ENCODE measurements around the gene ARL15.

DNA sequence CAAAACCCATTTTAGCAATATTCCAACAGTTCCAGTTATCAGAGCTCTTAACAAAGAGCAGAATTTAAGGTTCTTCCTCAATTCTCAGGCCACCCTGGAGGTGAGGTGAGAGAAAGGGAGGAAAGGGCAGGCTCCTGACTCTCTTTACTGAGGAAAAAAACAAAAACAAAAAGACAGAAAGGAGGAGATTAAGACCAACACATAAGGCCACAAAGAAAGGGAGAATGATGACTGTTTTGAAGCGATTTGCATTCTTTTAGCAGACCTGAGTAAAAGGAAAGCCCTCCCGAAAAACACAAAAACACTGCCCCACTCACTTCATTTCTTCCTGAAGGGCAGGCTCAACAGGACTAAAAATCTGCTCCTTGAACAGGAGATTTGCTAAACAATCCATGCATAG lies 300.5 kb downstream of the ARL15 start:
- TF ChIP-seq, protein P1, sequence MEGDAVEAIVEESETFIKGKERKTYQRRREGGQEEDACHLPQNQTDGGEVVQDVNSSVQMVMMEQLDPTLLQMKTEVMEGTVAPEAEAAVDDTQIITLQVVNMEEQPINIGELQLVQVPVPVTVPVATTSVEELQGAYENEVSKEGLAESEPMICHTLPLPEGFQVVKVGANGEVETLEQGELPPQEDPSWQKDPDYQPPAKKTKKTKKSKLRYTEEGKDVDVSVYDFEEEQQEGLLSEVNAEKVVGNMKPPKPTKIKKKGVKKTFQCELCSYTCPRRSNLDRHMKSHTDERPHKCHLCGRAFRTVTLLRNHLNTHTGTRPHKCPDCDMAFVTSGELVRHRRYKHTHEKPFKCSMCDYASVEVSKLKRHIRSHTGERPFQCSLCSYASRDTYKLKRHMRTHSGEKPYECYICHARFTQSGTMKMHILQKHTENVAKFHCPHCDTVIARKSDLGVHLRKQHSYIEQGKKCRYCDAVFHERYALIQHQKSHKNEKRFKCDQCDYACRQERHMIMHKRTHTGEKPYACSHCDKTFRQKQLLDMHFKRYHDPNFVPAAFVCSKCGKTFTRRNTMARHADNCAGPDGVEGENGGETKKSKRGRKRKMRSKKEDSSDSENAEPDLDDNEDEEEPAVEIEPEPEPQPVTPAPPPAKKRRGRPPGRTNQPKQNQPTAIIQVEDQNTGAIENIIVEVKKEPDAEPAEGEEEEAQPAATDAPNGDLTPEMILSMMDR (IDR thresholded peaks at IDR 0.05) = no peak
- TF ChIP-seq POLR2A (IDR thresholded peaks at IDR 0.05) = no peak
